NCI-H1105 treated with DMSO at 0.1 percent for 48 hours (cell line): ENCODE measurements around the gene WDPCP.
"Not testable (repeated sequence)": the region's sequence is repeated elsewhere in the genome, so short reads cannot be mapped to it uniquely, and the experiment has no call there.

Source experiments
- DNase-seq: peaks from one replicate; lab custom pipeline; 2025; lab: John Stamatoyannopoulos, UW

WDPCP gene

GRCh38 chr2:63101954-63102353 is 486.3 kb downstream of the WDPCP start:
- no peak for DNase-seq

- no peak for DNase-seq
Observed at GRCh38 chr2:63099032-63099431, 489.2 kb downstream of the WDPCP start.

GRCh38 chr2:63096491-63096890 is 491.8 kb downstream of the WDPCP start:
- no peak for DNase-seq

GRCh38 chr2:63093502-63093901 is 494.8 kb downstream of the WDPCP start:
- no peak for DNase-seq

- DNase-seq: no peak
Observed at GRCh38 chr2:63092857-63093256, 495.4 kb downstream of the WDPCP start.

- no peak for DNase-seq
Observed at GRCh38 chr2:63092401-63092800, 495.9 kb downstream of the WDPCP start.

- no peak for DNase-seq
Observed at GRCh38 chr2:63086687-63087086, 501.6 kb downstream of the WDPCP start.

GRCh38 chr2:63081404-63081803 is 506.9 kb downstream of the WDPCP start:
- no peak for DNase-seq

- DNase-seq: no peak
Observed at GRCh38 chr2:63078852-63079606, 509.2 kb downstream of the WDPCP start.

- not testable (repeated sequence) for DNase-seq
Observed at GRCh38 chr2:63074399-63074798, 513.9 kb downstream of the WDPCP start.

GRCh38 chr2:63073994-63074393 is 514.3 kb downstream of the WDPCP start:
- DNase-seq: no peak

- DNase-seq: no peak
Observed at GRCh38 chr2:63071664-63072063, 516.6 kb downstream of the WDPCP start.
